CMK (cell line): ENCODE measurements around the gene PRPF4.

Source experiments
- DNase-seq: peaks from one replicate; pipeline ENCODE4 v3.0.0-alpha.2; 2010; ENCODE audit warnings: low read depth

Gene PRPF4

GRCh38 chr9:113311961-113312360, 36.5 kb downstream of the PRPF4 start:
- no peak for DNase-seq

- DNase-seq = no peak
Observed at GRCh38 chr9:113313261-113313660, 37.8 kb downstream of the PRPF4 start.

GRCh38 chr9:113315231-113315630, 39.8 kb downstream of the PRPF4 start:
- no peak for DNase-seq

- DNase-seq = no peak
Observed at GRCh38 chr9:113316030-113316429, 40.6 kb downstream of the PRPF4 start.

GRCh38 chr9:113317777-113318176, 42.3 kb downstream of the PRPF4 start:
- DNase-seq = no peak

- no peak for DNase-seq
Observed at GRCh38 chr9:113319054-113319453, 43.6 kb downstream of the PRPF4 start.

- DNase-seq = no peak
Observed at GRCh38 chr9:113320051-113320450, 44.6 kb downstream of the PRPF4 start.

- DNase-seq = no peak
Observed at GRCh38 chr9:113322671-113323070, 47.2 kb downstream of the PRPF4 start.

GRCh38 chr9:113326230-113326629, 50.8 kb downstream of the PRPF4 start:
- DNase-seq = no peak

- no peak for DNase-seq
Observed at GRCh38 chr9:113328045-113328782, 52.8 kb downstream of the PRPF4 start.

GRCh38 chr9:113331780-113332179, 56.3 kb downstream of the PRPF4 start:
- no peak for DNase-seq

- DNase-seq = no peak
Observed at GRCh38 chr9:113337714-113338113, 62.3 kb downstream of the PRPF4 start.

- peak; percentile 58 for DNase-seq
Observed at GRCh38 chr9:113340011-113340699, 64.7 kb downstream of the PRPF4 start, which contains the start of gene WDR31. Gene WDR31, minus strand, starts transcription at chr9:113340275. Its CDS starts 8,253 bp downstream, at chr9:113332022.

- no peak for DNase-seq
Observed at GRCh38 chr9:113341712-113342410, 66.4 kb downstream of the PRPF4 start.
